Suprapubic skin (tissue), 4 donors: Measurements from ENCODE around the gene SNAPC2. TPM values are rescaled to one million over a fixed set of nuclear protein-coding genes. Genes with fewer than 3 reads are reported as not detected.

Source experiments
- DNase-seq, 2 donors: peaks; one replicate each; pipeline ENCODE4 v3.0.0-alpha.2; 2019; ENCODE audit warnings: low spot score in 2 of 2
- H3K27ac ChIP-seq: fragments of 200-600 bp; sonication (generic); one replicate; pipeline ENCODE4 v1.5.1; 2019
- H3K27me3 ChIP-seq: fragments of 200-600 bp; sonication (generic); one replicate; pipeline ENCODE4 v1.5.1; 2019
- H3K36me3 ChIP-seq: fragments of 200-600 bp; sonication (generic); one replicate; pipeline ENCODE4 v1.5.1; 2019
- H3K4me1 ChIP-seq: fragments of 200-600 bp; sonication (generic); one replicate; pipeline ENCODE4 v1.5.1; 2019
- H3K4me3 ChIP-seq: fragments of 200-600 bp; sonication (generic); one replicate; pipeline ENCODE4 v1.5.1; 2019; ENCODE audit warnings: mild to moderate bottlenecking
- H3K9me3 ChIP-seq: fragments of 200-600 bp; sonication (generic); one replicate; pipeline ENCODE4 v1.5.1; 2019
- EP300 ChIP-seq: sonication (generic); formaldehyde crosslinking; IDR thresholded peaks from one replicate; pipeline ENCODE4 v1.6.1; 2017; ENCODE audit warnings: antibody characterized with exemption
- POLR2A ChIP-seq, 2 donors: fragments of 450-650 bp; IDR thresholded peaks; one replicate each; pipeline ENCODE4 v1.6.1; 2017; ENCODE audit warnings: antibody characterized with exemption in 2 of 2, mild to moderate bottlenecking in 2 of 2, moderate library complexity in 2 of 2
- POLR2AphosphoS5 ChIP-seq, 3 donors: sonication (generic); formaldehyde crosslinking; IDR thresholded peaks; one replicate each; pipeline ENCODE4 v1.6.1; 2017; ENCODE audit warnings: antibody characterized with exemption in 3 of 3
- WGBS: methylation state at CpG from one replicate; pipeline ENCODE4 v1.1.5; 2018; 5-methylcytosine and 5-hydroxymethylcytosine counted together
- total RNA-seq, 4 donors: library from RNA; depleted of rRNA; stranded (reverse); fragments of >200 nt; gene quantifications; one replicate each; pipeline ENCODE4 v1.1.0, GENCODE V29; 2016
- TF ChIP-seq, protein P1 (sequence below), 2 donors: fragments of 200-600 bp in 1 of 2; fragments of 450-650 bp in 1 of 2; sonication (generic) in 1 of 2; IDR thresholded peaks; one replicate each; pipeline ENCODE4 v1.5.1; 2016 to 2019; ENCODE audit warnings: antibody characterized with exemption in 2 of 2, mild to moderate bottlenecking in 1 of 2, moderate library complexity in 1 of 2

SNAPC2 gene
- total RNA-seq, 4 donors from 2014 or later, result 11.1 to 22.3 (median 19.6) TPM

DNA sequence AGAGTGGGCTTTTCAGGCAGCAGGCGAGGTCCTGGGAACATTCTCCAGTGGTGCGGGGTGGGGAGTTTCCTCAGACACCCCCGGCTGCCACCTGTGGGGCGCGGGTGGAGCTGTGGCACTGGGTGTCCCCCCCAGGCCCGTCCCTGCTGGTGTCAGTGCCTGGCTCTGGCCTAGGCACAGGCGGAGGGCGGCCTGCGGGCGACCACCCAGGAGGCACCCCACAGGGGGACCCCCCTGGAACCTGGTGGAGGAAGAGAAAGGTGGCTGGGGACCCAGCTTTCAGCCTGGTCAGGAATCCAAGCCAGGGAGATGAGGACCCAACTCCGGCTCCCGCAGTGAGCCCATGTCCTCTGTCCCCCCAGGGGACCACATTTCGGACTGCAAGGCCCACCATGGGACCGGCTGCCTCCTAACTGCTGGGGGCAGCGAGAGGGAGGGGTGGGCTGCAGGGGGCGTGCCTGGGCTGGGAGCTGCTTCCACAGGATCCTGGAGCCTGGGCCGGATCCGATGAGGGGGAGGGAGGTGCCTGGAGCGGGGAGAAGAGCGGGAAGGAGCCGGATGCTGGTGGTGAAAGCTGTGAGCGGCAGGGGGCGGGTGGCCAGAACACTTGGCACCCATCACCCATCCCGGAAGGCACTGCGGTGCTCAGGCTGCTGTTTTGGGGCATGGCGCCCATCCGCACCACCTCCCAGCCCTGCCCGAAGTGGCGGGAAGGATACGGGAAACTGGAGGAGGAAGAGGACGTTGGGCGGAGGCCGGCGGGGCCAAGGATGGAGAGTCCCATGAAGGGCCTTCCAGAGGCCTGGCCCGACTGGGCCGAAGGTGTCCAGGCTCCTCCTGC lies 11.3 kb downstream of the SNAPC2 start:
- H3K27me3 ChIP-seq, result no peaks in the 10 kb centered on the region
- no peak overlapping the region for H3K4me3 ChIP-seq
- peaks cover 36% of the 10 kb centered on the region for H3K4me1 ChIP-seq
- H3K36me3 ChIP-seq, result peaks cover 63% of the 10 kb centered on the region
- no peak overlapping the region for H3K27ac ChIP-seq
- no peak for DNase-seq
- H3K9me3 ChIP-seq, result no peaks in the 10 kb centered on the region
- TF ChIP-seq POLR2A (IDR thresholded peaks at IDR 0.05) (no peak), POLR2AphosphoS5 (IDR thresholded peaks at IDR 0.05) (no peak), EP300 (no peak)
- TF ChIP-seq, protein P1, sequence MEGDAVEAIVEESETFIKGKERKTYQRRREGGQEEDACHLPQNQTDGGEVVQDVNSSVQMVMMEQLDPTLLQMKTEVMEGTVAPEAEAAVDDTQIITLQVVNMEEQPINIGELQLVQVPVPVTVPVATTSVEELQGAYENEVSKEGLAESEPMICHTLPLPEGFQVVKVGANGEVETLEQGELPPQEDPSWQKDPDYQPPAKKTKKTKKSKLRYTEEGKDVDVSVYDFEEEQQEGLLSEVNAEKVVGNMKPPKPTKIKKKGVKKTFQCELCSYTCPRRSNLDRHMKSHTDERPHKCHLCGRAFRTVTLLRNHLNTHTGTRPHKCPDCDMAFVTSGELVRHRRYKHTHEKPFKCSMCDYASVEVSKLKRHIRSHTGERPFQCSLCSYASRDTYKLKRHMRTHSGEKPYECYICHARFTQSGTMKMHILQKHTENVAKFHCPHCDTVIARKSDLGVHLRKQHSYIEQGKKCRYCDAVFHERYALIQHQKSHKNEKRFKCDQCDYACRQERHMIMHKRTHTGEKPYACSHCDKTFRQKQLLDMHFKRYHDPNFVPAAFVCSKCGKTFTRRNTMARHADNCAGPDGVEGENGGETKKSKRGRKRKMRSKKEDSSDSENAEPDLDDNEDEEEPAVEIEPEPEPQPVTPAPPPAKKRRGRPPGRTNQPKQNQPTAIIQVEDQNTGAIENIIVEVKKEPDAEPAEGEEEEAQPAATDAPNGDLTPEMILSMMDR (IDR thresholded peaks at IDR 0.05), result no peak
- WGBS, result 83% methylated on average over 30 of the region's 36 CpGs

DNA sequence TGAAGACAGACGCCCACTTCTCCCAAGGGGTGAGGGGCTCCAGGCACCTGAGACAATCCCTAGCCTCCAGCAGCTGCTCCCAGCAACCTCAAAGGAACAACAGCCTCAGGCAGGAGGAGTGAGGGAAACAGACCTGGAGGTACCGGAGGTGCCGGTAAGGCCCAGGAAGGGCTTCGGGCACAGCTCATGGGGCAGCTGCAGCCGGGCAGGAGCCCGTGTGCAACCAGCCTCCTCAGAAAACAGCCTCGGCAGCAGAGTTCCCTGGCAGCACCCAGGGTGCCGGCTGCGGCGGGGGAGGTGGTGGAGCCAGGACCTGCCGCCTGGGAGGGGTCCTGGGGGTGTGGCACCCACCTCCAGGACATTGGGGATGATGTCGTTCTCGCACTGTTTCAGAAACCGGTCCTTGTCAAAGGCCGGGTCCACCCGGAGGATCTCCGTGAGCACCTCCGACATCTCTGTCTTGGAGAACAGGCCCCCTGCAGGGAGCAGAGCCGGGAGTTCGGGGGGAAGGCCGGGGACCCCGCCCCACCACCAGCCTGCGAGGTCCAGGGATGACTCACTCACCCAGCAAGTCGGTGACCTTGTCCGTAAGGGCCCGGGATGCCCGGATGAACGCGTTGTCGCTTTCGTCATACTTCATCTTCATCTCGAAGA lies 12.3 kb downstream of the SNAPC2 start:
- WGBS, result 87% methylated on average over 17 of the region's 32 CpGs
- TF ChIP-seq, protein P1 (IDR thresholded peaks at IDR 0.05), result no peak
- TF ChIP-seq POLR2A (IDR thresholded peaks at IDR 0.05), result no peak
- no peak for TF ChIP-seq POLR2AphosphoS5 (IDR thresholded peaks at IDR 0.05)
- TF ChIP-seq EP300, result no peak
- H3K36me3 ChIP-seq, result peaks cover 72% of the 10 kb centered on the region
- no peaks in the 10 kb centered on the region for H3K27me3 ChIP-seq
- H3K4me3 ChIP-seq, result no peak overlapping the region
- H3K9me3 ChIP-seq, result no peaks in the 10 kb centered on the region
- peaks cover 26% of the 10 kb centered on the region for H3K4me1 ChIP-seq
- H3K27ac ChIP-seq, result no peak overlapping the region
- DNase-seq, result no peak

DNA sequence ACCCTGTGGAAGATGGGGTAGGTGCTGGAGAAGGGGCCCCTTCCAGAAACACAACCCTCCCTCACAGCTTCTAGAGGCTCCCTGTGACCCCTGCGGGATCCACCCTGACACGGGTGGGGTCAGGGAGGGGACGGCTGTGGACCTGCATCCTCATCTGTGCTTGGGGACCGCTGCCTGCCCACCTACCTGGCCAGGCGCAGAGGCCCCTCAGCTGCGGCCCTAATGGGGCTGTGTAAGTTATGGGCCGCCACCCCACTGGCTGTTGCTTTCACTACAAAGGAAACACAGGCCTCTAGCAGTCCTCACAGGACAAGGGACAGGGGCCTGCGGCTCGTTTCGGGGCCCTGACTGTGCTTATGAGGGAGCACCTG lies 12.8 kb downstream of the SNAPC2 start:
- H3K36me3 ChIP-seq, result peaks cover 77% of the 10 kb centered on the region
- no peak for DNase-seq
- H3K4me3 ChIP-seq, result no peak overlapping the region
- 94% methylated on average over 9 of the region's 10 CpGs for WGBS
- H3K27ac ChIP-seq, result no peak overlapping the region
- TF ChIP-seq EP300 (no peak), POLR2A (IDR thresholded peaks at IDR 0.05) (no peak), POLR2AphosphoS5 (IDR thresholded peaks at IDR 0.05) (no peak)
- TF ChIP-seq, protein P1 (IDR thresholded peaks at IDR 0.05), result no peak
- H3K27me3 ChIP-seq, result no peaks in the 10 kb centered on the region
- H3K9me3 ChIP-seq, result no peaks in the 10 kb centered on the region
- peaks cover 21% of the 10 kb centered on the region for H3K4me1 ChIP-seq

DNA sequence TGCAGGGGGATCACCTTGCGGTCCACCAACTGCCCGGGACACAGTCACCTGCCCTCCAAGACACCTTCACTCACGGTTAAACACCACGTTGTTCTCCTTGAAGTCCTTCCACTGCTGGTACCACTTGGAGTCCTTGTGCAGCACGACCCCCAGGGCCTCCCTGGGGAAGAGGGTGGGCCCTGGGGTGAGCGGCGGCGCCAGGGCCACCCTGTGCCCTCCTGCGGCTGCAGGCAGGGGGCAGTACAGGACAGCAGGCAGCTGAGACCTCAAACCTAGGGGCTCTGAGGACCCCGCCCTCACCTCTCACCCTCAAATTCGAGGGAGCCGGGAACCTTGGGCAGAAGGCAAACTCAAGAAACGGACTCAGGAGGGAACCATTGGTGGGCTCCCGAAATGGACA lies 13.3 kb downstream of the SNAPC2 start:
- H3K27ac ChIP-seq, result no peak overlapping the region
- peaks cover 16% of the 10 kb centered on the region for H3K4me1 ChIP-seq
- H3K27me3 ChIP-seq, result no peaks in the 10 kb centered on the region
- peaks cover 81% of the 10 kb centered on the region for H3K36me3 ChIP-seq
- H3K4me3 ChIP-seq, result no peak overlapping the region
- H3K9me3 ChIP-seq, result no peaks in the 10 kb centered on the region
- no peak for DNase-seq
- 93% methylated on average over 6 of the region's 14 CpGs for WGBS
- TF ChIP-seq POLR2AphosphoS5 (IDR thresholded peaks at IDR 0.05), result no peak
- TF ChIP-seq POLR2A (IDR thresholded peaks at IDR 0.05), result no peak
- TF ChIP-seq, protein P1 (IDR thresholded peaks at IDR 0.05), result no peak
- no peak for TF ChIP-seq EP300
